A673 (cell line): ENCODE measurements around the gene MED10. TPM values are rescaled to one million over a fixed set of nuclear protein-coding genes. Genes with fewer than 3 reads are reported as not detected.
A peak's percentile ranks its signal among the peaks of the same experiment; 100 is the strongest.

Source experiments
- Bru-seq: library from RNA; stranded (reverse); fragments of 400-500 nt; gene quantifications from one replicate; lab custom pipeline; 2021; lab: Mats Ljungman, UMichigan
- BruChase-seq, 2 experiments: library from RNA; stranded (reverse); fragments of 400-500 nt; gene quantifications; one replicate each; lab custom pipeline; 2021; lab: Mats Ljungman, UMichigan
- BruUV-seq: library from RNA; stranded (reverse); fragments of 400-500 nt; replicated peaks from 2 replicates; lab custom pipeline; 2021; lab: Mats Ljungman, UMichigan
- CTCF ChIA-PET: fragments of 300-600 bp; sonication (Branson Sonifier 250); formaldehyde crosslinking; loops from one replicate; lab custom pipeline; 2022; ENCODE audit warnings: antibody characterized with exemption; lab: Charles Lee
- POLR2A ChIA-PET: fragments of 300-600 bp; sonication (Branson Sonifier 250); formaldehyde crosslinking; loops from one replicate; lab custom pipeline; 2022; ENCODE audit warnings: antibody characterized with exemption; ENCODE audit not compliant: low non-redundant PET; lab: Charles Lee
- DNase-seq: peaks from one replicate; pipeline ENCODE4 v3.0.0-alpha.2; 2015; ENCODE audit warnings: low spot score
- H3K27ac ChIP-seq: fragments of 200-600 bp; sonication (generic); 2 replicates; pipeline ENCODE4 v1.5.1; 2016; ENCODE audit warnings: mixed run types, low read depth, mild to moderate bottlenecking, mixed read lengths, antibody characterized with exemption, low read length; ENCODE audit not compliant: poor library complexity, severe bottlenecking
- H3K27me3 ChIP-seq: fragments of 200-600 bp; sonication (generic); replicated peaks from 2 replicates; pipeline ENCODE4 v1.6.1; 2017; ENCODE audit warnings: mixed run types, low read depth, mild to moderate bottlenecking, mixed read lengths, antibody characterized with exemption, low read length; ENCODE audit not compliant: insufficient read depth, poor library complexity
- H3K36me3 ChIP-seq: fragments of 200-600 bp; sonication (generic); 2 replicates; pipeline ENCODE4 v1.6.1; 2016; ENCODE audit warnings: mixed run types, mild to moderate bottlenecking, mixed read lengths, antibody characterized with exemption, low read length; ENCODE audit not compliant: insufficient read depth, poor library complexity, severe bottlenecking
- H3K4me1 ChIP-seq: fragments of 200-600 bp; sonication (generic); 2 replicates; pipeline ENCODE4 v1.6.1; 2017; ENCODE audit warnings: mixed run types, mild to moderate bottlenecking, mixed read lengths, antibody characterized with exemption, low read length; ENCODE audit not compliant: insufficient read depth, poor library complexity, severe bottlenecking
- H3K4me3 ChIP-seq: fragments of 200-600 bp; sonication (generic); 2 replicates; pipeline ENCODE4 v1.5.1; 2016; ENCODE audit warnings: low read depth, mixed run types, mild to moderate bottlenecking, mixed read lengths, low read length; ENCODE audit not compliant: poor library complexity, severe bottlenecking
- H3K9me3 ChIP-seq: fragments of 200-600 bp; sonication (generic); 2 replicates; pipeline ENCODE4 v1.6.1; 2016; ENCODE audit warnings: mixed run types, low read depth, mild to moderate bottlenecking, mixed read lengths, antibody characterized with exemption, low read length; ENCODE audit not compliant: poor library complexity, severe bottlenecking
- EZH2 ChIP-seq: fragments of 200-600 bp; sonication (generic); IDR thresholded peaks from 2 replicates; pipeline ENCODE4 v1.6.1; 2017; ENCODE audit warnings: borderline replicate concordance, low read depth, mild to moderate bottlenecking, mixed read lengths, antibody characterized with exemption, low read length; ENCODE audit not compliant: poor library complexity, severe bottlenecking
- intact Hi-C: fragments of 100-400 bp; cut with micrococcal nuclease; formaldehyde crosslinking; loops from one replicate; pipeline ENCODE4 v1.10.0; 2022; ENCODE audit not compliant: unreplicated experiment
- long read RNA-seq: library from polyadenylated mRNA; stranded (forward); transcript quantifications from one replicate; pipeline ENCODE4 v2.0.0, GENCODE V29; 2022
- total RNA-seq: library from RNA; stranded (reverse); gene quantifications from 2 replicates; pipeline ENCODE4 v1.2.3, GENCODE V29; 2021
- TF ChIP-seq, protein P1 (sequence below): fragments of 300-800, 200-600 bp; sonication (generic); conservative IDR thresholded peaks from 2 replicates; pipeline ENCODE4 v1.5.1; 2017; ENCODE audit warnings: low read depth, mild to moderate bottlenecking, antibody characterized with exemption, low read length, moderate library complexity, mixed read lengths

Gene MED10
- total RNA-seq (48.7 and 59.9 TPM in 2 replicates), Bru-seq, nascent RNA (percentile 93 among the genes with signal in this experiment), BruChase-seq, experiment 1, labeled RNA remaining after a 2-hour chase (percentile 86 among the genes with signal in this experiment), BruChase-seq, experiment 2, labeled RNA remaining after a 6-hour chase (percentile 88 among the genes with signal in this experiment)
- long read RNA-seq, transcript MED10-201 (4 exons, 1,141 nt): major isoform, 121 of 130 reads
- long read RNA-seq, partial matches to known transcripts: 1 of 130 reads
- long read RNA-seq, other reads (novel, unspliced or antisense): 7 of 130 reads

GRCh38 chr5:6377905-6378765 lies at the start of gene MED10:
TSS of gene MED10 (minus strand) at chr5:6378547. CDS start at chr5:6378483, 64 bp downstream.
- Histone ChIP-seq H3K4me3 (peak within 1 kb of the TSS; percentile 97), H3K27me3 (no peaks in the 10 kb centered on the region), H3K9me3 (no peaks in the 10 kb centered on the region), H3K36me3 (peaks cover 40% of the 10 kb centered on the region), H3K4me1 (peaks cover 10% of the 10 kb centered on the region), H3K27ac (peak within 1 kb of the TSS; percentile 87)
- intact Hi-C loops: loop anchor here (10.0 kb wide), 1 partner anchor 197 kb away; no protein-coding TSS in a partner anchor
- POLR2A ChIA-PET: interaction anchor here (0.6 kb wide), 1 partner anchor 808 kb away, joined by 8 read pairs; no protein-coding TSS in a partner anchor
- BruUV-seq: no TSS peak
- CTCF ChIA-PET: no interaction called here
- DNase-seq: peak; percentile 96
- no peak for TF ChIP-seq EZH2
- TF ChIP-seq, protein P1, sequence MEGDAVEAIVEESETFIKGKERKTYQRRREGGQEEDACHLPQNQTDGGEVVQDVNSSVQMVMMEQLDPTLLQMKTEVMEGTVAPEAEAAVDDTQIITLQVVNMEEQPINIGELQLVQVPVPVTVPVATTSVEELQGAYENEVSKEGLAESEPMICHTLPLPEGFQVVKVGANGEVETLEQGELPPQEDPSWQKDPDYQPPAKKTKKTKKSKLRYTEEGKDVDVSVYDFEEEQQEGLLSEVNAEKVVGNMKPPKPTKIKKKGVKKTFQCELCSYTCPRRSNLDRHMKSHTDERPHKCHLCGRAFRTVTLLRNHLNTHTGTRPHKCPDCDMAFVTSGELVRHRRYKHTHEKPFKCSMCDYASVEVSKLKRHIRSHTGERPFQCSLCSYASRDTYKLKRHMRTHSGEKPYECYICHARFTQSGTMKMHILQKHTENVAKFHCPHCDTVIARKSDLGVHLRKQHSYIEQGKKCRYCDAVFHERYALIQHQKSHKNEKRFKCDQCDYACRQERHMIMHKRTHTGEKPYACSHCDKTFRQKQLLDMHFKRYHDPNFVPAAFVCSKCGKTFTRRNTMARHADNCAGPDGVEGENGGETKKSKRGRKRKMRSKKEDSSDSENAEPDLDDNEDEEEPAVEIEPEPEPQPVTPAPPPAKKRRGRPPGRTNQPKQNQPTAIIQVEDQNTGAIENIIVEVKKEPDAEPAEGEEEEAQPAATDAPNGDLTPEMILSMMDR: no peak

DNA sequence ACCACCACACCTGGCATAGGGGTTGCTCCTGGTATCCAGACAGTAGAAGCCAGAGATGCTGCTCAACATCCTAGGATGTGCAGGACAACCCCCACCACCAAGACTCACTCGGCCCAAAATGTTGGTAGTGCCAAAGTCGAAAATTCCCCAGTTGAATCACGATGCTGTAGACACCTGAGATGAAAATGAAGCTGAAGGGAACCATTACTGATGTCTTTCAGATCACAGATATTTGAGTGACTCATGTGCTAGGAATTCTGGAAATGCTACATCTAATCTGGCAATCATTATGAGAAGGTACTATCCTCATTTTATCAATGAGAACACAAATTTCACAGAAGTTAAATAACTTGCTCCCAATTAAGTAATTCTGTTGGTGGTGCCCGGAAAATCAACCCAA lies 49.3 kb upstream of the MED10 start:
- no peak for DNase-seq
- intact Hi-C loops: no loop called here
- ChIA-PET CTCF (no interaction called here), POLR2A (no interaction called here)
- no peak overlapping the region for H3K27ac ChIP-seq
- H3K9me3 ChIP-seq: no peaks in the 10 kb centered on the region
- H3K4me1 ChIP-seq: no peaks in the 10 kb centered on the region
- peaks cover 4% of the 10 kb centered on the region for H3K27me3 ChIP-seq
- H3K36me3 ChIP-seq: no peaks in the 10 kb centered on the region
- H3K4me3 ChIP-seq: no peak overlapping the region
- TF ChIP-seq, protein P1: no peak
- no peak for TF ChIP-seq EZH2
- no TSS peak for BruUV-seq

DNA sequence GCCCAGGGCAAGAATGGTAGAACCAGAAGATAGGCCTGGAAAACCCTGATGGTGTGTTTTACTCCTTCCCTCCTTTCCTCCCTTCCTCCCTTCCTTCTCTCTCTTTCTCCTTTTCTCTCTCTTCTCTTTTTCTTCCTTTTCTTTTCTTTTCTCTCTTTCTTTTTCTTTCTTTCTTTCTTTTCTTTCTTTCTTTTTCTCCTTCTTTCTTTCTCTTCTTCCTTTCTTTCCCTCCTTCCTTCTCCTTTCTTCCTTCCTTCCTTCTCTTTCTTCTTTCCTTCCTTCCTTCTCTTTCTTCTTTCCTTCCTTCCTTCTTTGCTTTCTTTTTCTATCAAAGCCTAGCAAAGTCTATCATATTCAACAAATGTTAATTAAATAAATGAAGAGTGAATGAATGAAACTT lies 46.4 kb upstream of the MED10 start:
- TF ChIP-seq EZH2: no peak
- TF ChIP-seq, protein P1: no peak
- peaks cover 11% of the 10 kb centered on the region for H3K4me1 ChIP-seq
- H3K4me3 ChIP-seq: no peak overlapping the region
- H3K9me3 ChIP-seq: no peaks in the 10 kb centered on the region
- no peaks in the 10 kb centered on the region for H3K27me3 ChIP-seq
- ChIA-PET POLR2A (no interaction called here), CTCF (no interaction called here)
- BruUV-seq: no TSS peak
- no peaks in the 10 kb centered on the region for H3K36me3 ChIP-seq
- H3K27ac ChIP-seq: no peak overlapping the region
- DNase-seq: no peak
- intact Hi-C loops: no loop called here
